Tibial artery (tissue), 4 donors: ENCODE data around the gene FAM184A.

Experiments used
- DNase-seq, 2 donors: peaks; one replicate each; pipeline ENCODE4 v3.0.0-alpha.2; 2019
- H3K27ac ChIP-seq, 2 donors: fragments of 200-600 bp; sonication (generic) in 1 of 2; 1 replicate in 1 of 2; 2 replicates in 1 of 2; pipeline ENCODE4 v1.5.1; 2018 to 2019; ENCODE audit warnings: mild to moderate bottlenecking in 1 of 2
- H3K27me3 ChIP-seq, 2 donors: fragments of 200-600 bp; sonication (generic) in 1 of 2; one replicate each; pipeline versions ENCODE4 v1.5.1 to v1.6.0; 2016 to 2019
- H3K36me3 ChIP-seq, 3 donors: fragments of 200-600 bp; sonication (generic) in 2 of 3; one replicate each; pipeline ENCODE4 v1.5.1; 2016 to 2019; ENCODE audit warnings: mild to moderate bottlenecking in 2 of 3
- H3K4me1 ChIP-seq, 4 donors: fragments of 200-600 bp; sonication (generic) in 2 of 4; 1 replicate in 3 of 4; 2 replicates in 1 of 4; pipeline ENCODE4 v1.5.1; 2016 to 2019
- H3K4me3 ChIP-seq, 2 donors: fragments of 200-600 bp; sonication (generic) in 1 of 2; 1 replicate in 1 of 2; 2 replicates in 1 of 2; pipeline ENCODE4 v1.5.1; 2018 to 2019; ENCODE audit warnings: mild to moderate bottlenecking in 2 of 2
- H3K9me3 ChIP-seq, 3 donors: fragments of 200-600 bp; sonication (generic) in 1 of 3; one replicate each; pipeline ENCODE4 v1.5.1; 2016 to 2019
- intact Hi-C: fragments of 100-400 bp; cut with DNase I; formaldehyde crosslinking; loops from one replicate; pipeline ENCODE4 v1.15.0; 2023; ENCODE audit warnings: low total_unique reads
- TF ChIP-seq, protein P1 (sequence below), 2 experiments: fragments of 200-600 bp in 1 of 2; fragments of 450-650 bp in 1 of 2; IDR thresholded peaks; one replicate each; pipeline ENCODE4 v1.5.1; 2017 to 2019; ENCODE audit warnings: antibody characterized with exemption in 2 of 2, mild to moderate bottlenecking in 1 of 2, moderate library complexity in 1 of 2

FAM184A gene

DNA sequence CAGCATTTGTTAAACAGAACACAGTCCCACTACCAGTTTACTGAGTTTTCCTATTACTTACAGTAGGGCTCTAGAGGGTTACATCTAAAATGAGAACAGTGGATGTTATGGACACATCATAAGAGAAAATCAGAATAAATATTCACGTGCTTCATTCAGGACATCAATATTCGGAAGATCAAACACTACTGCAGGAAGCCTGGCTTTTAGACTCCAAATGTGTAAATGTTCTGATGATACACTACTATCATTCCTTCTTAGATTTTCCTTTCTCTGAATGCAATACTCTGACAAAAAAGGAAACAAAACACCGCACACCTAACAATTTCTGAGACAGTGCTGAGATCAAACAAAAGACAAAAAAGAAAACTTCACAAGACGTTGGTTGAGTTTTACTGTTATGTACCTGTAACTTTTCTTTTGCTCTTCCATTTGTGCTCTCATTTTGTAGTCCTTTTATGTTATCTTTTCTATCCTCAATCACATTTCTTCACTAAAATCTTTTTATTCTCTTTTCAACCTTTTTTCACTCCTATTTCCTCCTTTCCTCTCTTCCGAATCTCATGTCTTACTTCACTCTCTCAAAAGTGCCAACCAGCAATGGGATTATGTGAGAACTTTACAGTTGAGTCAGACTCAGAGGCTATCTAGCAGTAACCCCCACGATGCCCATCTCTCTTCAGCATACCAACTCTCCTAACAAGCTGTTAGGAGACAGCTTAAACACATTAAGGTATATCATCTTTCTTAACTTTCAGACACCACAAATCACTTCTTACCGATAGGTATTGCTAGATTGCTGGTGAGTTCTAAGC is 1.7 kb downstream of the FAM184A start:
- H3K27me3 ChIP-seq: no peaks in the 10 kb centered on the region
- no peaks in the 10 kb centered on the region for H3K36me3 ChIP-seq
- intact Hi-C loops: no loop called here
- peaks cover 0 to 30% (median 13%) of the 10 kb centered on the region in 4 donors for H3K4me1 ChIP-seq
- H3K4me3 ChIP-seq: peak overlapping the region; percentile 71 to 98
- peak overlapping the region; percentile 80 to 87 for H3K27ac ChIP-seq
- no peaks in the 10 kb centered on the region for H3K9me3 ChIP-seq
- DNase-seq: no peak
- TF ChIP-seq, protein P1, sequence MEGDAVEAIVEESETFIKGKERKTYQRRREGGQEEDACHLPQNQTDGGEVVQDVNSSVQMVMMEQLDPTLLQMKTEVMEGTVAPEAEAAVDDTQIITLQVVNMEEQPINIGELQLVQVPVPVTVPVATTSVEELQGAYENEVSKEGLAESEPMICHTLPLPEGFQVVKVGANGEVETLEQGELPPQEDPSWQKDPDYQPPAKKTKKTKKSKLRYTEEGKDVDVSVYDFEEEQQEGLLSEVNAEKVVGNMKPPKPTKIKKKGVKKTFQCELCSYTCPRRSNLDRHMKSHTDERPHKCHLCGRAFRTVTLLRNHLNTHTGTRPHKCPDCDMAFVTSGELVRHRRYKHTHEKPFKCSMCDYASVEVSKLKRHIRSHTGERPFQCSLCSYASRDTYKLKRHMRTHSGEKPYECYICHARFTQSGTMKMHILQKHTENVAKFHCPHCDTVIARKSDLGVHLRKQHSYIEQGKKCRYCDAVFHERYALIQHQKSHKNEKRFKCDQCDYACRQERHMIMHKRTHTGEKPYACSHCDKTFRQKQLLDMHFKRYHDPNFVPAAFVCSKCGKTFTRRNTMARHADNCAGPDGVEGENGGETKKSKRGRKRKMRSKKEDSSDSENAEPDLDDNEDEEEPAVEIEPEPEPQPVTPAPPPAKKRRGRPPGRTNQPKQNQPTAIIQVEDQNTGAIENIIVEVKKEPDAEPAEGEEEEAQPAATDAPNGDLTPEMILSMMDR (IDR thresholded peaks at IDR 0.05): no peak

DNA sequence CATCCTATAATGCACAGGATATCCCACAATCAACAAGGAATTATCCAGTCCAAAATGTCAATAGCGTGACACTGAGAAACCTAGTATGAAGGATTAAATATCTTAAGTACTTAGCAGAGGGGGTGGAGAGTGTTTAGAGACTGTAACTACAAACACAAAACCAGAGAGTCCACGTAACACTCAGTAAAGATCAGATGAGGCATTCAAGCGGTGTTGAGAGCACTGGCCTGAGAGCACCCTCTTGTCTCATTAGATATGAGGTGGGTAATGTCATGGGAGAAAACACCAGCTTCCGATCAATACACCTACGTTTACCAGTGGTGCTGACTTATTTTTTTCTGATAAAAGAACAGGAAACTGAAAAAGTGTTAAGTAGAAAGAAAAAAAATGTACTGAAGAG is 2.3 kb downstream of the FAM184A start:
- TF ChIP-seq, protein P1 (IDR thresholded peaks at IDR 0.05): no peak
- Histone ChIP-seq H3K9me3 (no peaks in the 10 kb centered on the region), H3K4me3 (no peak overlapping the region), H3K27ac (peak overlapping the region in 1 of 2 donors; percentile 80), H3K4me1 (peaks cover 0 to 30% (median 13%) of the 10 kb centered on the region in 4 donors), H3K36me3 (no peaks in the 10 kb centered on the region), H3K27me3 (no peaks in the 10 kb centered on the region)
- DNase-seq: no peak
- intact Hi-C loops: no loop called here

DNA sequence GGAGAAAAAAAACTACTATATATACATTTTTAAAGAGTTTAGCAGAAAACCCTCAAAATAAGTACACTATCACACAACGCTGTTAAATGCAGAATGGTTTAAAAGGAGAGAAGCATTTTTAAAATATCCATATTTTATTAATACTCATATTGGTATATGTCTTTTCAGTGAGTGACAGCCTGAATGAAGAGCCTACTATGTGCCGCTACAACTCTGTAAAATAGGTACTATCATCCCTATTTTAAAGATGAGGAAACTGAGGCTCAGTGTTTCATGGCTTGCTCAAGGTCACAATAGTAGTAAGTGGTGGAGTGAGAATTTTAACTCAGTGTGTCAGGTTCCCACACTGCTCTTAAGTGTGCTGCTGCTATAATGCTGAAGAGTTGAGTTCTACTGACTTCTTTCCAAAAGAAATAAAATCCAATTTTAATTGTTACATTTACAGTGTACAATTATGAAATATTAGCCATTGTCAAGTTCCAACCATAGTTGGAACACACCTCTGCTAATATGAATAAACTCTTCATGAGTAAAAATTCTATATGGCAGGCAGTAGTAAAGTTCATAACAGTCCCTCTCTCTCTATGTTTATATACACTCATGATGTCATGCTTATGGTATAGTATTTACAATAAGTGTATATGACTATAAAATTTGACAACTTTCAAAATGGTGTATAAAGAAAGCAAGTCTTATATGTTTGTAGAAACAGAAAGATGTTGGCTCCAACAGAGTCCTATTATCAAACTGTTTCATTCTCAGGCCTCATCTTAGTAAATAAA is 3.1 kb downstream of the FAM184A start:
- no peaks in the 10 kb centered on the region for H3K36me3 ChIP-seq
- peaks cover 0 to 30% (median 13%) of the 10 kb centered on the region in 4 donors for H3K4me1 ChIP-seq
- H3K4me3 ChIP-seq: no peak overlapping the region
- intact Hi-C loops: no loop called here
- DNase-seq: no peak
- H3K27ac ChIP-seq: peak overlapping the region in 1 of 2 donors; percentile 80
- TF ChIP-seq, protein P1 (IDR thresholded peaks at IDR 0.05): no peak
- H3K27me3 ChIP-seq: no peaks in the 10 kb centered on the region
- no peaks in the 10 kb centered on the region for H3K9me3 ChIP-seq

DNA sequence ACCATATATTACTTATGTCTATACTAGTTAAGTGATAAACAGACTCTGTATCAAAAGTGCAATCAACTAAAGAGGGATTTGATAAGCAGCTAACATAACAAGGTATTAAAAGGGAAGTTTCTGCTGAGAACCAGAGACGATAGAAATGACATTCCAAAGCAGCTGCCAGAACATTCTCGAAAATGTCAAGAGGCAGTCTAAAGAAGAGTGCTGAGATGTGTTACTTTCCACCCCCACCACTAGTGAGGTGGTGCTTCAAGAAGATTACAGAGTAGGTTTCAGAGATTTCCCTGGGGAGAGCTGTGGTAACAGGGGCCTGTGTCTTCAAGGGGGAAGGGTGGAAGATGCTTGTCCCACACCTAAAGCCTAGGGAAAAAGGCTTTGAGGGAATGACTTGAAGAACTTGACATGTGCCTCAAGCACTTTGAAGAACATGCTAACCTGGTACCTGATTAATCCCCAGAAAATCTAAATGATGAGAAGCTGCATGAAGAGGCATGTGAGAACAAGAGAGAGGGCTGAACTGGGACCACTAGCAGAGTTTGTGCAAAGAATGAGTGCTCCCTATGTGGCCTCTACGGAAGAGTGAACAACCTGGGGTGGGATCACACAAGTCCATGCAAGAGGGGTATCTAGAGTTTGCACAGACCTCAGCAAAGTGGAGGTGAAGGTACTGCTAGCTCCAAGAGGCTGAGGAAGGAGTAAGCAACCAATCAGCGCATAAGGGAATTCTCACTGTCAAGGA is 5.0 kb downstream of the FAM184A start:
- no peaks in the 10 kb centered on the region for H3K27me3 ChIP-seq
- intact Hi-C loops: no loop called here
- no peak overlapping the region for H3K27ac ChIP-seq
- H3K4me1 ChIP-seq: peaks cover 0 to 22% (median 6%) of the 10 kb centered on the region in 4 donors
- no peak for DNase-seq
- TF ChIP-seq, protein P1 (IDR thresholded peaks at IDR 0.05): no peak
- no peak overlapping the region for H3K4me3 ChIP-seq
- no peaks in the 10 kb centered on the region for H3K36me3 ChIP-seq
- no peaks in the 10 kb centered on the region for H3K9me3 ChIP-seq

DNA sequence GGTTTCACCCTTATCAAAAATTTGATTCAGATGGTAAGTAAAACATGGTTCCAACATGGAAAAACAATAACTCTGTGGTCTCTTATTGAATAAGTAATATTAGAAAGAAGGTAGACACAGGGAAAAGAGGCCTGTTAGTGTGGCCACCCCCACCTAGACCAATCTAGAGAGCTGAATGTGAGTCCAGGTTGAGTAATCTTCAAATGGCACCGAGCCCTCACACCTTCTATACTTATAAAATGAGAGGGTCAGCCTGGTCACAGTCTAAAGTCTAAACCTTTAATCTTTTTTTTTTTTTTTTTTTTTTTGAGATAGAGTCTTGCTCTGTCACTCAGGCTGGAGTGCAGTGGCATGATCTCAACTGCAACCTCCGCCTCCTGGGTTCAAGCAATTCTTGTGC is 6.9 kb downstream of the FAM184A start:
- intact Hi-C loops: no loop called here
- no peak for DNase-seq

More for the DNA sequence above, 6.9 kb downstream of the FAM184A start:
- peaks cover 0 to 10% (median 0%) of the 10 kb centered on the region in 4 donors for H3K4me1 ChIP-seq
- H3K27ac ChIP-seq: no peak overlapping the region
- TF ChIP-seq, protein P1 (IDR thresholded peaks at IDR 0.05): no peak
- H3K36me3 ChIP-seq: no peaks in the 10 kb centered on the region
- H3K27me3 ChIP-seq: no peaks in the 10 kb centered on the region
- no peaks in the 10 kb centered on the region for H3K9me3 ChIP-seq
- no peak overlapping the region for H3K4me3 ChIP-seq
